Fibroblast of skin of scalp (primary cell): Measurements from ENCODE around the gene APBA2.

Experiments used
- DNase-seq: peaks from one replicate; pipeline ENCODE4 v3.0.0-alpha.2; 2013

Gene APBA2

GRCh38 chr15:28915935-28916334, 30.2 kb downstream of the APBA2 start:
- no peak for DNase-seq

- DNase-seq, result no peak
These were observed 32.0 kb downstream of the APBA2 start for GRCh38 chr15:28917791-28918140.

GRCh38 chr15:28918141-28918983, 32.6 kb downstream of the APBA2 start:
- DNase-seq, result no peak

- DNase-seq, result no peak
These were observed 33.4 kb downstream of the APBA2 start for GRCh38 chr15:28919201-28919635.

GRCh38 chr15:28919679-28920655, 34.2 kb downstream of the APBA2 start:
- no peak for DNase-seq

- DNase-seq, result no peak
These were observed 35.1 kb downstream of the APBA2 start for GRCh38 chr15:28920781-28921331.

- no peak for DNase-seq
These were observed 35.6 kb downstream of the APBA2 start for GRCh38 chr15:28921336-28921735.

GRCh38 chr15:28921919-28922706, 36.3 kb downstream of the APBA2 start:
- DNase-seq, result no peak

GRCh38 chr15:28922707-28923012, 36.9 kb downstream of the APBA2 start:
- no peak for DNase-seq

- no peak for DNase-seq
These were observed 38.0 kb downstream of the APBA2 start for GRCh38 chr15:28923726-28924280.

- DNase-seq, result no peak
These were observed 41.3 kb downstream of the APBA2 start for GRCh38 chr15:28927043-28927442.

- DNase-seq, result no peak
These were observed 43.4 kb downstream of the APBA2 start for GRCh38 chr15:28929200-28929599.

- DNase-seq, result no peak
These were observed 44.2 kb downstream of the APBA2 start for GRCh38 chr15:28930011-28930410.

GRCh38 chr15:28930476-28931291, 44.9 kb downstream of the APBA2 start:
- no peak for DNase-seq

GRCh38 chr15:28931828-28932227, 46.1 kb downstream of the APBA2 start:
- DNase-seq, result no peak

- DNase-seq, result no peak
These were observed 46.6 kb downstream of the APBA2 start for GRCh38 chr15:28932361-28932760.

GRCh38 chr15:28933710-28934445, 48.1 kb downstream of the APBA2 start:
- DNase-seq, result no peak

GRCh38 chr15:28934645-28935044, 48.9 kb downstream of the APBA2 start:
- no peak for DNase-seq

GRCh38 chr15:28935316-28935715, 49.5 kb downstream of the APBA2 start:
- no peak for DNase-seq

- DNase-seq, result no peak
These were observed 50.3 kb downstream of the APBA2 start for GRCh38 chr15:28936081-28936480.

GRCh38 chr15:28936481-28936881, 50.7 kb downstream of the APBA2 start:
- no peak for DNase-seq
